GM06990 (cell line): ENCODE data around the gene C4orf50.

Experiments
- DNase-seq: peaks from one replicate; pipeline ENCODE4 v3.0.0-alpha.2; 2011; ENCODE audit not compliant: insufficient read length; ENCODE audit errors: extremely low read depth
- H3K27me3 ChIP-seq: replicated peaks from 2 replicates; pipeline ENCODE4 v1.6.0; 2011; ENCODE audit warnings: low read length; ENCODE audit not compliant: control insufficient read depth, insufficient read depth
- H3K36me3 ChIP-seq: 2 replicates; pipeline ENCODE4 v1.5.1; 2011; ENCODE audit warnings: low read length; ENCODE audit not compliant: control insufficient read depth, insufficient read depth
- H3K4me3 ChIP-seq: replicated peaks from 2 replicates; pipeline ENCODE4 v1.5.1; 2011; ENCODE audit warnings: low read depth, mild to moderate bottlenecking, control low read depth, low read length
- TF ChIP-seq, protein P1 (sequence below): IDR thresholded peaks from 2 replicates; pipeline ENCODE4 v1.5.1; 2011; ENCODE audit warnings: low read length, control low read depth, mild to moderate bottlenecking, inconsistent platforms; ENCODE audit not compliant: insufficient read depth, poor library complexity, severe bottlenecking

The C4orf50 gene

DNA sequence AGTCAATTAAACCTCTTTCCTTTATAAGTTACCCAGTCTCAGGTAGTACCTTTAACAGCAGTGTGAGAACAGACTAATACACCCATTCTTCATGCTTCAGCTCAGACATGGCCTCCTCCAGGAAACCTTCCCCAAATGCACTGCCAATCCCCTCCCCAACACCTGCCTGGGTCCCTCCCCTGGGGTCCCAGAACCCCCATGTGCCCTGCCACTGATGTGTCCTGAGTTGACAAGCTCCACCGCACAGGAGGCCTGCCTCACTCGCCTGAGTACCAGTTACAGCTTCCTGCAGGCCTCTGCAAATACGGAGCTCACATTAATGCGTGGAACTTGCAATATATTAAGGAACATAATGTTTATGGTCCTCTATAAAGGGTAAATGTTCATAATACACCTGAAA, 90.5 kb downstream of the C4orf50 start:
- TF ChIP-seq, protein P1, sequence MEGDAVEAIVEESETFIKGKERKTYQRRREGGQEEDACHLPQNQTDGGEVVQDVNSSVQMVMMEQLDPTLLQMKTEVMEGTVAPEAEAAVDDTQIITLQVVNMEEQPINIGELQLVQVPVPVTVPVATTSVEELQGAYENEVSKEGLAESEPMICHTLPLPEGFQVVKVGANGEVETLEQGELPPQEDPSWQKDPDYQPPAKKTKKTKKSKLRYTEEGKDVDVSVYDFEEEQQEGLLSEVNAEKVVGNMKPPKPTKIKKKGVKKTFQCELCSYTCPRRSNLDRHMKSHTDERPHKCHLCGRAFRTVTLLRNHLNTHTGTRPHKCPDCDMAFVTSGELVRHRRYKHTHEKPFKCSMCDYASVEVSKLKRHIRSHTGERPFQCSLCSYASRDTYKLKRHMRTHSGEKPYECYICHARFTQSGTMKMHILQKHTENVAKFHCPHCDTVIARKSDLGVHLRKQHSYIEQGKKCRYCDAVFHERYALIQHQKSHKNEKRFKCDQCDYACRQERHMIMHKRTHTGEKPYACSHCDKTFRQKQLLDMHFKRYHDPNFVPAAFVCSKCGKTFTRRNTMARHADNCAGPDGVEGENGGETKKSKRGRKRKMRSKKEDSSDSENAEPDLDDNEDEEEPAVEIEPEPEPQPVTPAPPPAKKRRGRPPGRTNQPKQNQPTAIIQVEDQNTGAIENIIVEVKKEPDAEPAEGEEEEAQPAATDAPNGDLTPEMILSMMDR, result no peak
- Histone ChIP-seq H3K27me3 (peaks cover 2% of the 10 kb centered on the region; the same call in 1 of the 2 replicates), H3K4me3 (no peak overlapping the region), H3K36me3 (no peaks in the 10 kb centered on the region)
- DNase-seq, result no peak

DNA sequence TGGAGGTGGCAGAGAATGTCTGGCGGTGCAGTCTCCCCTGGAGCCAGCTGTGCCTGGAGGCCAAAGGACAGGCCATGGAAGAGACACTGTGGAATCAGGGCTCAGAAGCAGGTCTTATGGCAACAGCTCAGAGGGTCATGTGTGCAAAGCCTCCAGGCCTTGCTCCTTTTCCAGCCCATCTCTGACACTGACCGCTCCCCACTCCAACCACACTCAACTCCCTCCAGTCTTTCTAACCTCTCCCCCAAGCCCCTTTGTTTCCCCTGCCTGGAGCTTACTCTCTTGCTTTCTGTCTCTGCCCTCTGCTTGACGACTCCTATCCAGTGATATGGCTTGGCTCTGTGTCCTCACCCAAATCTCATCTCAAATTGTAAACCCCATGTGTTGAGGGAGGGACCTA, 91.1 kb downstream of the C4orf50 start:
- DNase-seq, result no peak
- H3K36me3 ChIP-seq, result no peaks in the 10 kb centered on the region
- no peak overlapping the region for H3K4me3 ChIP-seq
- peaks cover 2% of the 10 kb centered on the region; the same call in 1 of the 2 replicates for H3K27me3 ChIP-seq
- TF ChIP-seq, protein P1, result no peak

DNA sequence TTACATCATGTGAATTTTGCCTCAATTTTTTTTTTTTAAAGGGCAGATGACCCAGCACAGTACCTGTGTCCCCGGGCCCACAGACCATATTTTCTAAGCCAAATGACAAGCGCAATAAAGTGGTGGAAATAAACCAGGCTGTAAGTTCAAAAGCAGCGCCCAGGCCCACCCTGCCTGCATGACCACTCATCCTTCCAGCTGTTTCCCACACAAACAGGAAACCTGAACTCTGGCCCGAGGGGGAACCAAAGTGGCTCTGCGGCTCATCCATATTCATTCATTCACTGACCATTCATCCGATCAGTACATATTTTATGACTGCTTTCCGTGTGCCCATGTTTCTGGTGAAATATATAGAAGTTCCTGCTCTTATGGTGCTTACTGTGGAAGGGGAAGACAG, 91.6 kb downstream of the C4orf50 start:
- Histone ChIP-seq H3K36me3 (no peaks in the 10 kb centered on the region), H3K4me3 (no peak overlapping the region), H3K27me3 (peaks cover 2% of the 10 kb centered on the region; the same call in 1 of the 2 replicates)
- TF ChIP-seq, protein P1, result no peak
- DNase-seq, result no peak

DNA sequence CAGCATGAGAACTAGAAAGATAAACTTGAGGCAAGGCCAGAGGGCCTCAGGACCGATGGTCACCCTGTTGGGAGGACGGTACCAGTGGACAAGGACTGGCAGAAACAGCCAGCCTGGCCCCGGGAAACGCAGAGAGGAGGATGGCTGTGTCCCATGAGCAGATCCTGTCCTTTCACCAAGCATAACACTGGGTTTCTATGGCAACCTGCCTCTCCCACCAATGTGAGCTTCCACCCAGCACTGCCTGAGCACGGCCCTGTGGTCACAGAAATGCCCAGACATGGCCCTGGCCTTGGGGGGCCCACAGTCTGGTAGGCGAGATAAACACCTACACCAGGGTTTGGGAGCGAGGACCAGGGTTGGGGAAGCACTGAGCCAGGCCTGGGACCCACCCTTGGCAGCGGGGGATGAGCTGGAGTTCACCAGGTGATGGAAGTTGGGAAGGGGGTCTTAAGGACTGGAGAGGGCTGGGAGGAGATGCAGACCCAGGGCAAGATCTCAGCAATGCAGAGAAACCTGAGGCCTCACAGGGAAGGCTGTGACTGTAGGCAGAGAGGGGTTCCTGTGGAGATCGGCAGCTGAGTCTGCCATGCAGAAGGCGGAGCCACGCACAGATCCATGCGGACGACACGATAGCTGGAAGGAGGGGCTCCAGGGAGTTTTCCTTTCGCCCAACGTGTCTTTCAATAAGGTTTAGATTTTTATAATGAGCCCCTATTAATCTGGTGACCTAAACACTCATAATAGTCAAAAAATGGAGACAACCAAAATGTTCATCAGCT, 92.6 kb downstream of the C4orf50 start:
- no peaks in the 10 kb centered on the region; the same call in 1 of the 2 replicates for H3K27me3 ChIP-seq
- TF ChIP-seq, protein P1, result no peak
- H3K36me3 ChIP-seq, result no peaks in the 10 kb centered on the region
- no peak overlapping the region for H3K4me3 ChIP-seq
- DNase-seq, result no peak

DNA sequence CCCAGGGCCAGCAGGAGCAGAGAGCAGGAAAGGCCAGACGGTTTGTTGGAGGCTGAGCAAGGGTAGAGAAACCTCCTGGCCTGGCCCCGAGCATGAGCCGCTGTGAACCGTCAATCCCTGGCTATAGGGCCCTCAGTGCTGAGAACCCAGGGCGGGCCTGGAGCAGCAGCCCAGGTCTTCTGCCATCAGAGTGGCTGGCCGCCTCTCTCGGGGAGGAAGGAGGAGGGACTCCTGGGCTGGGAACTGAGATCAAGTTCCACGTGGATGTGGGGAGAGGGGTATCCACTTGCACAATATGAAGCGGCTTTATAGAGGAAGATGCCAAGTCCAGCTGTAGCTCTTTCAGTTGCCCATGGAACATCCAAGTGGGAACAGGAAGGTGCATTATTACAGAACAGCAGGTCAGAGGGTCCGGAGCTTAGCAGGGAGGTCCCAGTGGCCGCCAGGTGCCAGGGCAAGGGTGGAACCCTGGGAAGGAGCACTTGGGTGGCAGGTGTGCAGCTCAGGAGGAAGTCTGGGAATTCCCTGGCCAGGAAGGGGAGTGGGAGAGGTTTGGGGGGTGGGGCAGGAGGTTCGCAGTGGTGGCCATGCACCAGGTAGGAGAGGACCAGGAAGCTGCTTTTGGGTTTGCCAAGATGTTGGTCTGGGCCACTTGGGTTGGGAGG, 93.6 kb downstream of the C4orf50 start:
- TF ChIP-seq, protein P1, result no peak
- no peak overlapping the region for H3K4me3 ChIP-seq
- H3K36me3 ChIP-seq, result no peaks in the 10 kb centered on the region

More for the DNA sequence above, 93.6 kb downstream of the C4orf50 start:
- DNase-seq, result no peak
- no peaks in the 10 kb centered on the region; the same call in 1 of the 2 replicates for H3K27me3 ChIP-seq
